ENCODE data around the gene PAX8. TPM values are rescaled to one million over a fixed set of nuclear protein-coding genes. Genes with fewer than 3 reads are reported as not detected.

Gene PAX8
- total RNA-seq, 1 experiment from 2014 or later: 3.1 TPM

DNA sequence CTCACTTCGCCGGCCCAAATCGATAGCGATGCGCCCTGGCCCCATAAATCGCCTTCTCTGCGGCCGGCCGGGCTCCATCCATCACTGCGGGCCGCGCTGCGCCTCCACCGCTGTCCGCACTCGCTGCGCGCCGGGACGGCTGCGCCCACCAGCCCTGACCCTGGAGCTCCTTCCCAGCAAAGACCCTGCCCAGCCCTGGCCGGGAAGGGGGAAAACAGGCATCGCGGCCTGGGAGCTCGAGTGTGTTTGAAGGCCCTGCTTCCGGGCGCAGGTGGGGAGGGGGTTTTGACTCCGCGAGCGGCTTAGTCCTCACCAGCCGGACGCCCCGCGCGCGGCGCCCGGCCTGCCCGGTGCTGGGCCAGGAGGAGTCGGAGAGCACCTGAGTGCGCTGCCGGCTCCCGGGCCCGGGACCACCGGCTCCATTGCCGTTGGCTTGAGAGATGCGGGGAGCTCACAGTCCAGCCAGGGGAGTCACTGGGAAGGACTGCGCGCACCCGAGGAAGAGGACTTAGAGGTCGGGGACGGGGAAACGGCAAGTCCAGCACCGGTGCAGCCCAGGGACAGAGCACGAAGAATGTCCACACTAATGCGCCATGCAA is 1.1 kb downstream of the PAX8 start:
- H3K9me3 ChIP-seq (ENCODE audit: low read depth, low read length, poor library complexity, severe bottlenecking): no peaks in the 10 kb centered on the region
- H3K27me3 ChIP-seq (replicated peaks; ENCODE audit: insufficient read depth, low read depth, low read length, poor library complexity): peaks cover 49% of the 10 kb centered on the region
- POLR2A ChIA-PET (ENCODE audit: low non-redundant PET): no interaction called here
- CTCF ChIA-PET: no interaction called here
- H3K36me3 ChIP-seq (ENCODE audit: insufficient read depth, low read length, poor library complexity, severe bottlenecking): no peaks in the 10 kb centered on the region
- DNase-seq (ENCODE audit: low spot score): no peak
- no TSS peak for BruUV-seq (replicated peaks)
- no peak overlapping the region for H3K4me3 ChIP-seq (ENCODE audit: low read depth, low read length, poor library complexity, severe bottlenecking)
- no peaks in the 10 kb centered on the region for H3K4me1 ChIP-seq (ENCODE audit: insufficient read depth, low read length, poor library complexity, severe bottlenecking)
- no peak overlapping the region for H3K27ac ChIP-seq (ENCODE audit: low read depth, low read length, poor library complexity, severe bottlenecking)
- TF ChIP-seq EZH2 (IDR thresholded peaks at IDR 0.05; ENCODE audit: borderline replicate concordance, low read depth, low read length, poor library complexity, severe bottlenecking) (peak; percentile 17), CTCF (conservative IDR thresholded peaks at IDR 0.05; ENCODE audit: low read depth, low read length) (no peak)
- intact Hi-C loops (cut with micrococcal nuclease; ENCODE audit: unreplicated experiment): no loop called here

DNA sequence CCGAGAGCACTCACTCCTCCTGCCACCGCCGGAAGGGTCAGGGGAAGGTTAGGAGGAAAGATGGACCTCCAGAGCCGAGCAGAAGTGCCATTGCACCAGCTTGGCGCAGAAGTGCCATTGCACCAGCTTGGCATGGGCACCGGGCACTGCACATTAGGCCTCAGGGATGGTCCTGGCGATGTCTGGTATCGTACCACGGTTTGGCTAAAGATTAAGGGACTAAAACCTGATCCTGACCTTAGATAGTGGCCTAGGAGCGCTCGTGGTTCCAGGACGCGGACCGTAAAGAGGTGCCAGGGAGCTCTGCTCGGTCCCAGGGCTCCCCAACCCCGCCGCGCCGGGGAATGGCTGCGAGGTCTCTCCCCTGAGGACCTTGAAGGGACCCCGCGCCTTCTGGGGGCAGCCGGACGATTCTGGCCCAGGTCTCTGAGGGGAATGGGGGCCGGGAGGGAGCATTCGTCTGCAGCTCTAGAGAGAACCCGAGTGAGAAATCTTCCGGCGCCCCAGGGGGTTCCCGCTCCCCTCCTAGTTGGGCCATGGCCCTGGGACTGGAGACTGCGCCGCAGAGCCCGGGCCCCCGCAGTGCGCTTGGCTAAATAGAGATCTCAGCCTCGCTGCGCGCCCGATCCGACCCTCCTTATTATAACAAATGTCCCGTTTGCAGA is 1.8 kb downstream of the PAX8 start:
- no peaks in the 10 kb centered on the region for H3K36me3 ChIP-seq (ENCODE audit: insufficient read depth, low read length, poor library complexity, severe bottlenecking)
- ChIA-PET POLR2A (ENCODE audit: low non-redundant PET) (no interaction called here), CTCF (interaction anchor here (0.6 kb wide), 1 partner anchor 133 kb away, joined by 3 read pairs; no protein-coding TSS in a partner anchor)
- H3K27me3 ChIP-seq (replicated peaks; ENCODE audit: insufficient read depth, low read depth, low read length, poor library complexity): peaks cover 49% of the 10 kb centered on the region
- BruUV-seq (replicated peaks): no TSS peak
- no peaks in the 10 kb centered on the region for H3K4me1 ChIP-seq (ENCODE audit: insufficient read depth, low read length, poor library complexity, severe bottlenecking)
- DNase-seq (ENCODE audit: low spot score): peak; percentile 36
- H3K9me3 ChIP-seq (ENCODE audit: low read depth, low read length, poor library complexity, severe bottlenecking): no peaks in the 10 kb centered on the region
- no peak overlapping the region for H3K27ac ChIP-seq (ENCODE audit: low read depth, low read length, poor library complexity, severe bottlenecking)
- no peak for TF ChIP-seq CTCF (conservative IDR thresholded peaks at IDR 0.05; ENCODE audit: low read depth, low read length)
- TF ChIP-seq EZH2 (IDR thresholded peaks at IDR 0.05; ENCODE audit: borderline replicate concordance, low read depth, low read length, poor library complexity, severe bottlenecking): peak; percentile 27
- intact Hi-C loops (cut with micrococcal nuclease; ENCODE audit: unreplicated experiment): no loop called here
- no peak overlapping the region for H3K4me3 ChIP-seq (ENCODE audit: low read depth, low read length, poor library complexity, severe bottlenecking)

DNA sequence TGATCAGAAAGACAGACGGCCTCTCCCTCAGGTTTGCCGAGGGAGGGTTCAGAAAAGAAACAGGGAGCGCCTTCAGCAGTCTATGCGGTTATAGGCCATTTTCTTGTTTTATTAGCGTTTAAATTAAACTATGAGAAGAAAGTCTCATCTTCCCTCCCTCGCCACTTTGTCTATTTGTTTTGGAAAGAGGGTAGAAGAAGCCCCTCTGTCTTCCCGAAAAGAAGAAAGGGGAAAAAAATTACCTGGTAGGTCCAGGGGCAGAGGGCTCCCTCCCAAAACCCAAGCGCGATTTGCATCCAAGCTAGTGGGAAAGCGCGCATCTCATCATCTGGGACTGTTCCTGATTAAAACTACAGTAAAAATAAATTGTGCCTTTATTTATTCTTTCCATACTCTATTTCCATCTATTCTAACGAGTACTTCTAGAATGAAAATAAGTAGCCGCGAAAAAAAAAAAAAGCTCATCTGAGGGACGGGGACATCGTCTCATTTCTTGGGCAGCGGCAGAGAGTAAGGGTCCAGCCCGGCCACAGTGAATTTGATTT is 2.4 kb downstream of the PAX8 start:
- CTCF ChIA-PET: interaction anchor here (0.6 kb wide), 1 partner anchor 132 kb away, joined by 3 read pairs; no protein-coding TSS in a partner anchor
- intact Hi-C loops (cut with micrococcal nuclease; ENCODE audit: unreplicated experiment): no loop called here
- Histone ChIP-seq H3K27ac (ENCODE audit: low read depth, low read length, poor library complexity, severe bottlenecking) (no peak overlapping the region), H3K27me3 (replicated peaks; ENCODE audit: insufficient read depth, low read depth, low read length, poor library complexity) (peaks cover 49% of the 10 kb centered on the region), H3K4me3 (ENCODE audit: low read depth, low read length, poor library complexity, severe bottlenecking) (no peak overlapping the region), H3K4me1 (ENCODE audit: insufficient read depth, low read length, poor library complexity, severe bottlenecking) (no peaks in the 10 kb centered on the region), H3K36me3 (ENCODE audit: insufficient read depth, low read length, poor library complexity, severe bottlenecking) (no peaks in the 10 kb centered on the region), H3K9me3 (ENCODE audit: low read depth, low read length, poor library complexity, severe bottlenecking) (no peaks in the 10 kb centered on the region)
- POLR2A ChIA-PET (ENCODE audit: low non-redundant PET): no interaction called here
- no TSS peak for BruUV-seq (replicated peaks)
- TF ChIP-seq EZH2 (IDR thresholded peaks at IDR 0.05; ENCODE audit: borderline replicate concordance, low read depth, low read length, poor library complexity, severe bottlenecking) (no peak), CTCF (conservative IDR thresholded peaks at IDR 0.05; ENCODE audit: low read depth, low read length) (no peak)
- no peak for DNase-seq (ENCODE audit: low spot score)
